ENCODE measurements around the gene ZDHHC5.

The ZDHHC5 gene

DNA sequence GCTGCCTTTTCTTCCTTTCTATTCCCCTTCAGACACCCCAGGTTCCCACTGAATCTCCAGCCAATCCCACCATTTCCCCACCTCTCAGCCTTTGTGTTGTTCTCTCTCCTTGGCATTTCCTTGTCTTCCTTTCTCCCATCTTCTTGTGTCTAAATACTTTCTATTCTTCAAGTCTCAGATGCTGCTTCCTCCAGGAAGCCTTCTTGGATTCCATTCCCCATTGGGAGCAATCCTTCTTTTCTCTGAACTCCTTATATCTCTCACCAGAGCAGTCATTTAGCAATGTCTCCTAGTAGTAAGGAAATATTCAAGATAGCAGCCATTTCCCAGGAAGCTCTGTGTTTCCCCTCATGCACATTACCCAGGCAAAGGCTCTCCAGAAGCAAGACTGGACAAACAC, 33.6 kb upstream of the ZDHHC5 start:
- no peak for DNase-seq (ENCODE audit: low spot score)
- Histone ChIP-seq H3K27me3 (ENCODE audit: insufficient read depth, poor library complexity, severe bottlenecking) (no peaks in the 10 kb centered on the region), H3K36me3 (ENCODE audit: low read depth) (no peaks in the 10 kb centered on the region), H3K9me3 (ENCODE audit: severe bottlenecking) (no peaks in the 10 kb centered on the region), H3K4me1 (ENCODE audit: insufficient read depth, poor library complexity, severe bottlenecking) (peaks cover 7% of the 10 kb centered on the region), H3K4me3 (ENCODE audit: severe bottlenecking) (no peak overlapping the region), H3K27ac (ENCODE audit: poor library complexity, severe bottlenecking) (no peak overlapping the region)
- ATAC-seq (ENCODE audit: low read depth): no peak
- TF ChIP-seq, protein P1, sequence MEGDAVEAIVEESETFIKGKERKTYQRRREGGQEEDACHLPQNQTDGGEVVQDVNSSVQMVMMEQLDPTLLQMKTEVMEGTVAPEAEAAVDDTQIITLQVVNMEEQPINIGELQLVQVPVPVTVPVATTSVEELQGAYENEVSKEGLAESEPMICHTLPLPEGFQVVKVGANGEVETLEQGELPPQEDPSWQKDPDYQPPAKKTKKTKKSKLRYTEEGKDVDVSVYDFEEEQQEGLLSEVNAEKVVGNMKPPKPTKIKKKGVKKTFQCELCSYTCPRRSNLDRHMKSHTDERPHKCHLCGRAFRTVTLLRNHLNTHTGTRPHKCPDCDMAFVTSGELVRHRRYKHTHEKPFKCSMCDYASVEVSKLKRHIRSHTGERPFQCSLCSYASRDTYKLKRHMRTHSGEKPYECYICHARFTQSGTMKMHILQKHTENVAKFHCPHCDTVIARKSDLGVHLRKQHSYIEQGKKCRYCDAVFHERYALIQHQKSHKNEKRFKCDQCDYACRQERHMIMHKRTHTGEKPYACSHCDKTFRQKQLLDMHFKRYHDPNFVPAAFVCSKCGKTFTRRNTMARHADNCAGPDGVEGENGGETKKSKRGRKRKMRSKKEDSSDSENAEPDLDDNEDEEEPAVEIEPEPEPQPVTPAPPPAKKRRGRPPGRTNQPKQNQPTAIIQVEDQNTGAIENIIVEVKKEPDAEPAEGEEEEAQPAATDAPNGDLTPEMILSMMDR (IDR thresholded peaks at IDR 0.05; ENCODE audit: poor library complexity, severe bottlenecking): no peak

DNA sequence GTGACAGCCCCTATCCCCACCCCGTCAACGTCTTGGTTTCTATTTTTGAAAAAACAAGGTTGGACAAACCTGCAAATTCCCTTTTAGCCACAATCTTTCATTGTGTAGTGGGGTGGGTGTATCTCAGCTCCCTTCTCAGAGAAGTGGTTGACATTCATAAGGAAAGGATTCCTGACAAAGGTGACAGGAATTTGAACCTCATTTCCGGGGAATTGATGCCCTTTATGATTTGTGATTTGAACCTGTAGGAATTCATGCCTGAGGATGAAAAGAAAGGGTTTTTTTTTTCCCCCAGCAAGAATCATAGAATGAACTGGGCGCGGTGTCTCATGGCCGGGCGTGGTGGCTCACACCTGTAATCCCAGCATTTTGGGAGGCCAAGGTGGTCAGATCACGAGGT, 32.7 kb upstream of the ZDHHC5 start:
- Histone ChIP-seq H3K27me3 (ENCODE audit: insufficient read depth, poor library complexity, severe bottlenecking) (no peaks in the 10 kb centered on the region), H3K4me1 (ENCODE audit: insufficient read depth, poor library complexity, severe bottlenecking) (peaks cover 7% of the 10 kb centered on the region), H3K27ac (ENCODE audit: poor library complexity, severe bottlenecking) (no peak overlapping the region), H3K36me3 (ENCODE audit: low read depth) (no peaks in the 10 kb centered on the region; the same call in 1 of the 2 replicates), H3K4me3 (ENCODE audit: severe bottlenecking) (no peak overlapping the region), H3K9me3 (ENCODE audit: severe bottlenecking) (no peaks in the 10 kb centered on the region)
- no peak for ATAC-seq (ENCODE audit: low read depth)
- DNase-seq (ENCODE audit: low spot score): no peak
- TF ChIP-seq, protein P1 (IDR thresholded peaks at IDR 0.05; ENCODE audit: poor library complexity, severe bottlenecking): no peak

DNA sequence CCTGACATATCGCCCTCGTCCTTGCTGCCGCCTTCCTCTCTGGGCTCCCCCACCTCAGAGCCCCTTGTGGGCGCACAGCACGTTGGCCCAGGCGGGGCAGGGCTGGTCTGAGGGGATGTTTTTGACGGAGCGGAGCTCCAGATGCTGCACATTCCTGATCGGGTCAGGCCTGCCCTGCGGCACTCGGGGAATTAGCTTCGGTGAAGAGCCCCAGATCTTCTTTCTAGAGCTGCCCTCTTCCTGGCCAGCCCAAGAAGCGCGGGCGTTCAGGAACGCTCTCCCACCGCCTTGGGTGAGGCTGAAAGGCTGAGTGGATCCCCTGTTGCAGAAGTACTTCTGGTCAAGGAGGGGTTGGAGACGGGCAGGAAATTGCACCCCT, 30.3 kb upstream of the ZDHHC5 start:
- H3K4me3 ChIP-seq (ENCODE audit: severe bottlenecking): peak overlapping the region; percentile 100
- ATAC-seq (ENCODE audit: low read depth) (peak; percentile 53), DNase-seq (ENCODE audit: low spot score) (no peak)
- H3K36me3 ChIP-seq (ENCODE audit: low read depth): no peaks in the 10 kb centered on the region; the same call in 1 of the 2 replicates
- H3K4me1 ChIP-seq (ENCODE audit: insufficient read depth, poor library complexity, severe bottlenecking): peaks cover 7% of the 10 kb centered on the region
- no peaks in the 10 kb centered on the region for H3K9me3 ChIP-seq (ENCODE audit: severe bottlenecking)
- TF ChIP-seq, protein P1 (IDR thresholded peaks at IDR 0.05; ENCODE audit: poor library complexity, severe bottlenecking): no peak
- no peaks in the 10 kb centered on the region for H3K27me3 ChIP-seq (ENCODE audit: insufficient read depth, poor library complexity, severe bottlenecking)
- H3K27ac ChIP-seq (ENCODE audit: poor library complexity, severe bottlenecking): peak overlapping the region; percentile 83

DNA sequence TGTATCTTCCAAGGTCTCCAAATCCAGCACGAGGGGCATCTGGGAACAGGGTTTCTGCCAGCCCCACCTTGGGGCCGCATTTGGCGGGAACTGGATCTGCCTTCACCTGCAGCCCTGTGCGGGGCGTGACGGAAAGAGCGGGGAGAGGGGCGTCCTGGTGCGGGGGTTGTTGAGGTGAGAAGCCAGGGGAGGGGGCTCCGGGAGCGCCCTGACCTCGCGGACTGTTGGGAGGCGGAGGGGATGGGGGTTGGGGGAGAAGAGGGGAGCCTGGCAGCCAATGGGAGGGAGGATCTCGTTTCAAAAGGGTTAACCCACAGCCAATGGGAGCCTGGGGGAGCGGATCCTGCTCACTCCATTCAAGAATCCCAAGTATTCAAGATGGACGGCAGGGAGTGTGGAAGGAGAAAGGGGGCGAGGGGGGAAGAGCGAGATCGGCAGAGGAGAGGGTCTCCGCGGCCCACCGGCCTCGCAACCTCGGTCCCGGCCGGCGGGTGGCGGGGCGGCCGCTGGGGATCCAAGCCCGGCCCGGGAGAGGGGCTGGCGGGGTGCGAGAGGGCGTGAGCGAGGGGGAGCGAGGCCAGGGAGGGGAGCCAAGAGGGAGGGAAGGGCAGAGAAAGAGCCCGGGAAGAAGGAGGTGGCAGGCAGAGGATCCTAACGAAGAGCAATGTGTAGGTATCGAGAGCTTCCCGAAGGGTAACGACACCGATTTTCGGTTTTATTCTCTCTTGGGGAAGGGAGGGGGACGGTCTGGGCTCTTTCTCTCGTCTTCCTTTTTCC, 29.7 kb upstream of the ZDHHC5 start:
- Histone ChIP-seq H3K27ac (ENCODE audit: poor library complexity, severe bottlenecking) (peak overlapping the region; percentile 83), H3K36me3 (ENCODE audit: low read depth) (no peaks in the 10 kb centered on the region; the same call in 1 of the 2 replicates), H3K27me3 (ENCODE audit: insufficient read depth, poor library complexity, severe bottlenecking) (no peaks in the 10 kb centered on the region), H3K4me1 (ENCODE audit: insufficient read depth, poor library complexity, severe bottlenecking) (peaks cover 7% of the 10 kb centered on the region), H3K9me3 (ENCODE audit: severe bottlenecking) (no peaks in the 10 kb centered on the region), H3K4me3 (ENCODE audit: severe bottlenecking) (peak overlapping the region; percentile 100)
- TF ChIP-seq, protein P1 (IDR thresholded peaks at IDR 0.05; ENCODE audit: poor library complexity, severe bottlenecking): no peak
- DNase-seq (ENCODE audit: low spot score) (peak; percentile 89), ATAC-seq (ENCODE audit: low read depth) (peak; percentile 93)

DNA sequence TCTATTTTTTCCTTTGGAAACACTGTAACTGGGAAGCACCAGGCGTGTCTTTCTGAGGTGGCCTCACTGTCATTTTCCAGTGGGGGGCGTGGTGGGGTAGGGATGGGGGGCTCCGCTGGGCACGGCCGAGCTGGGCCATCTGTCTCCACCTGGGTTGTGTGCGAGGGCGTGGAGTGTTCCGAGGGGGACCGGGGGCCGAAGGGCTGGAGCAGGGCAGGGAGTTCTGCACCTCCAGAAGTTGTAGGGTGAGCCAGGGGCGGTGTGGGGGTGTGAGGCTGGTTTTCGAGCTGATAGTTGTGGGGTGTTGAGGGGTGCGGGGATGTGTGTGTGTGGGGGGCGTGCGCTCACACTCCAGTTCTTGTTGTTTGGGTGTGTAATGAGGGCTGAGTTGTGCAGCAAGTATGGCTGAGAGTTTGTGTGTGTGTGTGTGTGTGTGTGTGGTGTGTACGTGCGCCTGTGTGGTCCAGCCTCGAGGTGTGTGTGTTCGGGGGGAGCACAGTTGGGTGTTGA, 29.0 kb upstream of the ZDHHC5 start:
- Histone ChIP-seq H3K27ac (ENCODE audit: poor library complexity, severe bottlenecking) (peak overlapping the region; percentile 83), H3K4me1 (ENCODE audit: insufficient read depth, poor library complexity, severe bottlenecking) (peaks cover 7% of the 10 kb centered on the region), H3K27me3 (ENCODE audit: insufficient read depth, poor library complexity, severe bottlenecking) (no peaks in the 10 kb centered on the region), H3K9me3 (ENCODE audit: severe bottlenecking) (no peaks in the 10 kb centered on the region), H3K36me3 (ENCODE audit: low read depth) (no peaks in the 10 kb centered on the region; the same call in 1 of the 2 replicates), H3K4me3 (ENCODE audit: severe bottlenecking) (peak overlapping the region; percentile 100)
- TF ChIP-seq, protein P1 (IDR thresholded peaks at IDR 0.05; ENCODE audit: poor library complexity, severe bottlenecking): no peak
- ATAC-seq (ENCODE audit: low read depth) (no peak), DNase-seq (ENCODE audit: low spot score) (no peak)
